Common myeloid progenitor, CD34-positive (primary cell): ENCODE results near the gene IDH3B.
"Not testable (repeated sequence)": the region's sequence is repeated elsewhere in the genome, so short reads cannot be mapped to it uniquely, and the experiment has no call there.

Experiments used
- CTCF ChIA-PET: fragments of 350-600 bp; sonication (Branson Sonifier 250); formaldehyde crosslinking; loops from one replicate; lab custom pipeline; 2021; ENCODE audit warnings: antibody characterized with exemption; lab: Charles Lee
- POLR2A ChIA-PET: fragments of 350-600 bp; sonication (Branson Sonifier 250); formaldehyde crosslinking; loops from one replicate; lab custom pipeline; 2021; ENCODE audit warnings: antibody characterized with exemption; lab: Charles Lee
- DNase-seq, 3 donors: peaks; one replicate each; pipeline versions ENCODE4 v3.0.0 to v3.0.0-alpha.2; 2013
- H3K27ac ChIP-seq, 2 experiments: 1 replicate in 1 of 2; 2 replicates in 1 of 2; pipeline ENCODE4 v1.7.0; 2013; ENCODE audit warnings: inconsistent platforms in 2 of 2, low read length in 2 of 2, mild to moderate bottlenecking in 2 of 2, low read depth in 1 of 2, moderate library complexity in 1 of 2; ENCODE audit not compliant: severe bottlenecking in 2 of 2, insufficient read depth in 1 of 2, poor library complexity in 1 of 2
- H3K27me3 ChIP-seq, 5 experiments: replicated peaks in 2 of 5; 1 replicate in 3 of 5; 2 replicates in 2 of 5; pipeline versions ENCODE4 v1.6.1 to v1.7.0; 2013; ENCODE audit warnings: low read length in 4 of 5, mild to moderate bottlenecking in 2 of 5, moderate library complexity in 2 of 5, inconsistent platforms in 1 of 5; ENCODE audit not compliant: insufficient read depth in 5 of 5, control insufficient read depth in 4 of 5
- H3K36me3 ChIP-seq, 4 experiments: 1 replicate in 2 of 4; 2 replicates in 2 of 4; pipeline versions ENCODE4 v1.6.1 to v1.7.0; 2013; ENCODE audit warnings: low read length in 3 of 4, control low read depth in 1 of 4, mild to moderate bottlenecking in 1 of 4; ENCODE audit not compliant: control insufficient read depth in 4 of 4, insufficient read depth in 4 of 4
- H3K4me1 ChIP-seq, 4 experiments: 1 replicate in 3 of 4; 2 replicates in 1 of 4; pipeline versions ENCODE4 v1.6.1 to v1.7.1; 2013; ENCODE audit warnings: low read length in 3 of 4, mild to moderate bottlenecking in 3 of 4, control low read depth in 1 of 4, inconsistent platforms in 1 of 4, moderate library complexity in 1 of 4; ENCODE audit not compliant: control insufficient read depth in 4 of 4, insufficient read depth in 4 of 4; ENCODE audit errors: control extremely low read depth in 1 of 4
- H3K4me3 ChIP-seq, 7 experiments: 1 replicate in 4 of 7; 2 replicates in 3 of 7; pipeline versions ENCODE4 v1.5.1 to v1.7.0; 2013; ENCODE audit warnings: mild to moderate bottlenecking in 7 of 7, low read length in 6 of 7, moderate library complexity in 6 of 7, inconsistent platforms in 2 of 7, low read depth in 2 of 7, control low read depth in 1 of 7; ENCODE audit not compliant: insufficient read depth in 4 of 7, control insufficient read depth in 1 of 7; ENCODE audit errors: extremely low read depth in 1 of 7
- H3K9me3 ChIP-seq, 5 experiments: 1 replicate in 4 of 5; 2 replicates in 1 of 5; pipeline versions ENCODE4 v1.6.1 to v1.7.1; 2013; ENCODE audit warnings: low read length in 4 of 5, mild to moderate bottlenecking in 2 of 5, inconsistent platforms in 1 of 5, low read depth in 1 of 5, moderate library complexity in 1 of 5; ENCODE audit not compliant: control insufficient read depth in 4 of 5, insufficient read depth in 2 of 5; ENCODE audit errors: control extremely low read depth in 1 of 5
- WGBS: methylation state at CpG from one replicate; pipeline ENCODE4 v1.1.5; 2013; ENCODE audit not compliant: insufficient coverage; 5-methylcytosine and 5-hydroxymethylcytosine counted together

Gene IDH3B

DNA sequence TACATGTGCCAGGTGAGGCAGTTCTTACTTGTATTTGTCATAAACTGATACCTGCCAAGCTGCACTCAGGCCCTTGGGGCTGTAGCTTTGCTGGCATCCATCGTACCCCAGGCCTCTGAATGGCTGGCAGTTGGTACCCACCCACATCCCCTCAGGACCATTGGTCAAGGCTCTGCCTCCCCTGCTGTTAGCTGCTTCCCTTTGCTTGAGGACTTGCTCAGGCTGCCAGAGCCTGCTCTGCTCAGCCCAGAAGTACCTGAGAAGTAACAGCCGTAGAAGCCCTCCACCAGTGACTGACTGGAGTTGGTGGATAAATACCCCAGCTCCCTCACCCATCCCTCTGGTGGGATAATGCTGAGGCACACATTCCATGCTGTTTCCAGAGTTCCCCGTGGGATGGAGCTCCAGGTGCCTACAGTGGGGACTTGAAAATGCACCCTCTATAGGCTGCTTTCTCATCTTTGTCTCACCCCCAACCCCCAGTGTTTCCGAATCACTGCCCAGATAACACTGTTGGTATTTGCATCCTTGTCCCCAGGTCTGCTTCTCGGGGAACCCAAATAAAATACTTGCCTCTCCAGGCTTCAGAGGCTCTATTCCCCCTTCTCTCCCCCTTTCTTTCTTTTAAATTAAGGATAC lies 35.9 kb upstream of the IDH3B start:
- ChIA-PET POLR2A (no interaction called here), CTCF (interaction anchor here (0.8 to 3.4 kb wide), 3 partner anchors 11 to 41 kb away, joined by 3 to 17 read pairs (median 12); no protein-coding TSS in a partner anchor)
- Histone ChIP-seq H3K27me3 (peaks cover 0 to 37% (median 10%) of the 10 kb centered on the region in 5 experiments), H3K4me1 (peaks cover 0 to 2% (median 0%) of the 10 kb centered on the region in 4 experiments), H3K27ac (no peak overlapping the region), H3K9me3 (no peaks in the 10 kb centered on the region), H3K4me3 (no peak overlapping the region), H3K36me3 (no peaks in the 10 kb centered on the region)
- no peak for DNase-seq
- 98% methylated on average over 4 of the region's 5 CpGs for WGBS

DNA sequence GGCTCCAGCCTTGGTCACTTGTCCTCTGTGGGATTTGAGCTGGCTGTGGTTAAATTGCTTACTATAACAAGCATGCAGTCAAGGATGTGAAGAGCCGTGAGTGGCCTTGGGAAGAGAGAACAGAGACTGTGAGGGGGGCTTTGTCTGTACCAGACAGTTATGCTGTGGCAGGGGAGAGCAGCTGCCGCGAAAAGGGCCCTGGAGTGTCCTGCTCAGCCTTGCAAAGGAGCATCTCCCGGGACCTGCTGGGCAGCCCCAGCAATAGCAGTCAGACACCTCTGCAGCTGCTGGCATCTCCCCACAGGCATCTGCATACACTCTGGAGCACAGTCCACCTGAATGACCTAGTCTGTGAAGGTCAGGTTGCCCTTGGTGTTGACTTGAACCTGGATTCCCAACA lies 34.9 kb upstream of the IDH3B start:
- Histone ChIP-seq H3K4me3 (no peak overlapping the region), H3K27ac (no peak overlapping the region), H3K27me3 (peaks cover 0 to 42% (median 20%) of the 10 kb centered on the region in 5 experiments), H3K4me1 (peaks cover 0 to 9% (median 5%) of the 10 kb centered on the region in 4 experiments), H3K36me3 (no peaks in the 10 kb centered on the region), H3K9me3 (no peaks in the 10 kb centered on the region)
- POLR2A ChIA-PET: no interaction called here
- WGBS: 96% methylated on average over 4 of the region's 4 CpGs
- DNase-seq: no peak
- CTCF ChIA-PET: interaction anchor here (0.9 to 3.4 kb wide), 3 partner anchors 10 to 43 kb away, joined by 5 to 17 read pairs (median 12); no protein-coding TSS in a partner anchor

DNA sequence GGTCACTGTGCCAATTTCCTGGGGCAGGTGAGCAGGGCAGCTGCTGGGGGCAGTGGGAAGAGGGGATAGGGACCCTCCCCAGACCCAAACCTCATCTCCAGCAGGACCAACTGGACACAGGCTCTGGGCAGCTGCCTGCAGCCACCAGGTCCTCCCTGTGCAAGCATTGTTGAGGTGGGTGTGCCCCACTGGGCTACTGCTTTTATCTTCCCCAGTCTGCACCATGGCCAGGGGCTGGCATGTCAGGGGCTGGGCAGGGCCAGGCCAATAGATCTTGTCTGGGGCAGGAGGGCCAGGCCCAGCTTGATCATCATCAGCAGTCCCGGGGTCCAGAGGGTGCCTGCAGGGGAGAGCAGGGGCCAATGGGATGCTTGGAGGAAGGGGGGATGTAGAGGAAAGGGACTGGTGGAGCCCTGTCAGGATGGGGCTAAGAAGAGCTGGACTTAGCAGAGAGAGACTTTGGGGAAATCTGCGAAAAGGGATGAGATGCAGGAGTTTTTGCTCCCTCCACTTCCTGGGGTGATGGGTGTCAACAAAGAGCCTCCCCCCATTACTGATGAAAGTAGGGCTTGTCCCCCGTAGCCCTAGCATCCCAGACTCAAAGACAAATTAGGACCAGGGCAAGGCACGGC lies 34.3 kb upstream of the IDH3B start:
- 94% methylated on average over 4 of the region's 4 CpGs for WGBS
- no peak for DNase-seq
- ChIA-PET POLR2A (no interaction called here), CTCF (interaction anchor here (0.9 to 3.4 kb wide), 4 partner anchors 9 to 55 kb away, joined by 3 to 17 read pairs (median 4); no protein-coding TSS in a partner anchor)
- no peaks in the 10 kb centered on the region for H3K9me3 ChIP-seq
- H3K4me1 ChIP-seq: peaks cover 0 to 10% (median 6%) of the 10 kb centered on the region in 4 experiments
- H3K36me3 ChIP-seq: no peaks in the 10 kb centered on the region
- H3K4me3 ChIP-seq: no peak overlapping the region
- H3K27me3 ChIP-seq: peaks cover 0 to 48% (median 20%) of the 10 kb centered on the region in 5 experiments
- no peak overlapping the region for H3K27ac ChIP-seq

DNA sequence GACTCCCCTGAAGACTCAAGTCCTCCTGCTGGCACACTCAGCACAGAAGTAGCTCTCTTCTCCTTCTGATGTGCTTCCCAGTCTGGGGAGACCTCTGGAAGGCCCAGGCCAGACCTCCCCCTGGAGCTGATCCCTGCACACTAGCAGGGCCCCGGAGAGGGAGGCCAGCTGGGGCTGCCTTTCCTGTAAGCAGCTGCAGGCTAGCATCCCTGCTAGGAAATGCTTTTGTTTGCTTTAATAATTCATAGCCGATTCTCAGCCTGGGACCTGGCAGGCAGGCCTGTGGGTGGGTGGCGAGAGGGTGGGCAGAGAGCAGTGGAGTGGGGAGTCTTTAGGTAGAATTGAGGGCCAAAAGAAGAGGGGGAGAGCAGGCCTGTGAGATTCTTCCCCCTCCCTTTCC lies 33.8 kb upstream of the IDH3B start:
- Histone ChIP-seq H3K27ac (no peak overlapping the region), H3K36me3 (no peaks in the 10 kb centered on the region), H3K4me1 (peaks cover 0 to 10% (median 6%) of the 10 kb centered on the region in 4 experiments), H3K27me3 (peaks cover 0 to 50% (median 20%) of the 10 kb centered on the region in 5 experiments), H3K4me3 (no peak overlapping the region), H3K9me3 (no peaks in the 10 kb centered on the region)
- ChIA-PET CTCF (interaction anchor here (1.0 to 3.4 kb wide), 4 partner anchors 9 to 55 kb away, joined by 3 to 17 read pairs (median 4); no protein-coding TSS in a partner anchor), POLR2A (no interaction called here)
- DNase-seq: no peak
- 40% methylated on average over 1 of the region's 3 CpGs for WGBS

DNA sequence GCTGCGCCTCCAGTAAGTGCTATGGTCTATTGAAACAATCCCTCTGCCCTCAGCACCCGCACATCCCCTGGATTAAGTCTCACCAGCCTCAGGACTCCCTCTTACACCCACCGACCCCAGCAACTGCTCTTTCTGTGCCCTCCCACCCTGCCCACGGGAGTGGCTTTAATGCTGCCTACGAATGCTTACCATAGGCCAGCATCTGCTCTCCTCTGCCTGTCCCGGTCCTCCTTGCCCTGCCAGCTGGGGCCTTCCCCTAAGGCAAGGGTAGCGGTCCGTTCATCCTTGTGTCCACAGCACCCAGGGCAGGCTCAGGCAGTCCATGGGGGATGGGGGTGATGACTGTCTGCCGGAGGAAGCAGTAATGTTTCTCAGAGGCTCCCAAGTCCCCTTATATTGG lies 32.6 kb upstream of the IDH3B start:
- peaks cover 0 to 56% (median 20%) of the 10 kb centered on the region in 5 experiments for H3K27me3 ChIP-seq
- no peaks in the 10 kb centered on the region for H3K9me3 ChIP-seq
- 95% methylated on average over 6 of the region's 9 CpGs for WGBS
- H3K36me3 ChIP-seq: no peaks in the 10 kb centered on the region
- no peak for DNase-seq
- no peak overlapping the region for H3K4me3 ChIP-seq
- POLR2A ChIA-PET: no interaction called here
- H3K27ac ChIP-seq: no peak overlapping the region
- CTCF ChIA-PET: interaction anchor here (1.3 to 1.5 kb wide), 2 partner anchors 12 to 45 kb away, joined by 4 to 5 read pairs; no protein-coding TSS in a partner anchor
- H3K4me1 ChIP-seq: peaks cover 0 to 18% (median 8%) of the 10 kb centered on the region in 4 experiments

DNA sequence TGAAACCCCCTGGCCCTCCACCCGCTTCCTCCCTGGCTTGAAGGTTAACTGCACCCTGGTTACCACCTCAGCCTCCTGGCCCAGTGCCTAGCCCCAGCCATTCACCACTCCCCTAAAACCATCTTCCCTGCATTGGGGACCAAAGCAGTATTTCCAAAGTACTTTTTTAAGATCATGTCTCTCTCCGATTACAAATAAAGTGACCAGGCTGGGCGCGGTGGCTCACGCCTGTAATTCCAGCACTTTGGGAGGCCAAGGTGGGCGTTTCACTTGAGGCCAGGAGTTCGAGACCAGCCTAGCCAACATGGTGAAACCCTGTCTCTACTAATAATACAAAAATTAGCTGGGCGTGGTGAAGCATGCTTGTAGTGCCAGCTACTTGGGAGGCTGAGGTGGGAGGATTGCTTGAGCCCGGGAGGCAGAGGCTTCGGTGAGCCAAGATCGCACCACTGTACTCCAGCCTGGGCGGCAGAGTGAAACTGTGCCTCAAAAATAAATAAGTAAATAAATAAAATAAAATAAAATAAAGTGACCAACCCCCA lies 32.0 kb upstream of the IDH3B start:
- CTCF ChIA-PET: interaction anchor here (1.2 to 1.5 kb wide), 3 partner anchors 20 to 45 kb away, joined by 3 to 5 read pairs (median 4); no protein-coding TSS in a partner anchor

More for the DNA sequence above, 32.0 kb upstream of the IDH3B start:
- DNase-seq, H3K36me3 ChIP-seq, POLR2A ChIA-PET, H3K27ac ChIP-seq, H3K4me3 ChIP-seq, H3K9me3 ChIP-seq: not testable (repeated sequence)
- WGBS: 99% methylated on average over 9 of the region's 12 CpGs
- Histone ChIP-seq H3K27me3 (peaks cover 0 to 62% (median 24%) of the 10 kb centered on the region in 5 experiments), H3K4me1 (peaks cover 0 to 20% (median 8%) of the 10 kb centered on the region in 4 experiments)
